D341Med (cell line): ENCODE measurements around the gene MOGAT3.

Experiments
- DNase-seq: peaks from one replicate; pipeline ENCODE4 v3.0.0; 2012; ENCODE audit warnings: low spot score

The MOGAT3 gene

DNA sequence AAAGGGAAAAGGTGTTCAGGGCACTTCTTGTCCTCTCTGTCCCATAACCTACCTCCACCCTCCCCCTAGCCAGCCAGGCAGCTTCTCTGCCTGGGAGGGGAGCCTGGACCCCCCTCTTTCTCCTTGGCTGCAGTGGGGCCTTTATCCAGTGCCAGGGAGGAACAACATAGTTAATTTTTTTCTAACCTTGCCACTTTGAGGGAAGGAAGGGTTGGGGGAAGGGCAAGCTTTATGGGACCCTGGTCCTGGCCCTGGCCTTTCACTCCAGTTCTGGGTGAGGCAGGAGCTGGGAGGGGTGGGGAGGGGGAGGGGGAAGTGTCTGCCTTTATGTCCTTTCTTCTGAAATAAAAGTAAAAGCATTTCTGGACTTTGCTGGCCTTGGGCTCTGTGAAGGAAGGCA is 39.9 kb downstream of the MOGAT3 start:
- no peak for DNase-seq

DNA sequence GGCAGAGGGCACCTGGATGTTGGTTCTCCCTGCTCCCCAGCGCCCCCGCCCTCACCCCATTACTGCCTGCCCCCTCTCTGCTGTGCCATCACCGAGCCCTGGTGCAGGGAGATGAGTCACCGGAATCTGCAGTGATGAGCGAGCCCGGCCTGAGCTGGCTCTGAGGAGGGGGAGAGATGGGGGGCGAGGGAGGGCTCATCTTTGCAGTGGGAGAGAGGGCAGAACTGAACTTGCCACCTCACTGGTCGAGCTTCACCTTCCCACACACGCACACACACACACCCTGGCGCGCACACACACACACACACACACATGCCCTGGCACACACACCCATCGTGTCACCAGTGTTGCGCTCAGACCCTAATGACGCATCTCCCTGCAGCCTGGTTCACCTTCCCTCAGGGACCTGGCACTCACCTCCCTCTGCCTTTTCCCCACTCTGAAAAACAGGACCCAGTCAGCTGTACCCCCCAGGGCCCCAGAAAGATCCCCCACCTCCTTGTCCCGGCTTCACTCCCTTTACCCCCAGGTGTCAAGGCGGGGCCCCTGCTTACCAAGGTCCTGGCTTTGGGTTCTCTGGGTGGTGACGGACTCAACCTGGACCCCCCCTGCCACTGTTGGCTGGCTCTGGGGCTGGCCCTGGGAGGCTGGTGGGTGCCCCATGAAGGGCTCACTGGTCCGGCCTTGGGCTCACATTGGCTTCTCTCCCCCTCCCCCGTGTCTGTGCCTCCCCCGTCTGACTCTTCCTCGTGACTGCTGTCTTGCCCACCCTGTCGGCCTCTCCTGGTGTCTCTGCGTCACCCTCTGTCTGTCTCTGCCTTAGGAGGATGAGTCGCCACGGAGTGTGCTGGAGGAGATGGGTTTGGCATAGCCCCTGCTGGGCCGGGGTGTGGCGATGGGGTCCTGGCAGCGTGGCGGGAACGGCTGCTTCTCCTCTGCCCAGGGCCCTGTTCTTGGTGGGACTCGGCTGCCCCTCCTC is 40.9 kb downstream of the MOGAT3 start:
- no peak for DNase-seq

DNA sequence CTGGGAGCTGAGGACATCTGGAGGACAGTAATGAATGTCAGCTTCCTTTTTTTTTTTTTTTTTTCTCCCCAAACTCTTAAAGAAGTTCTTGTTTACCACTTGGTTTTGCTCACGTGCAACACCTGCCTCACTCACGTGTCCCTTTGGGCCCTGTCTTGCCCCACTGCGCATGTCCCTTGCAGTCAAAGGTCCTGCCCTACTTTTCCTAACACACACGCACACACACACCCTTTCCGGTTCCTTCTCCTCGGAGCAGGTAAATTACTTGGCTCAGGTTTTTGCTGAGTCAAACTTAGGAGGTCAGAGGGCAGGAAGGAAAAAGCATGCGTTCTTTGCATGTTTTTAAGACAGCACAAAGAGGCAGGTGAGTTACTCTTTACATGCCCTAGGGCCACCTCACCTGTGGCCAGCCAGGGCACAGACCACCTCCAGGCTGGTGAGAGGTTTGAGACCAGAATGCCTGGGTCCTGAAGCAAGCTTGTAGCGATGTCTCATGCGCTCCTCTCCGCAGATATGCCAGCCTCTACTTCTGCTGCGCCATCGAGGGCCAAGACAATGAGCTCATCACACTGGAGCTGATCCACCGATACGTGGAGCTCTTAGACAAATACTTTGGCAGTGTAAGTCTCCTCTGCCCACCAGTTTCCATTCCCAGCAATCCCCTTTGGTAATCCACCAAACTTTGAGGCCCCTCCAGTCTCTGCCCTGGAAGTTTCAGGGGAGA is 43.8 kb downstream of the MOGAT3 start:
- DNase-seq: no peak

DNA sequence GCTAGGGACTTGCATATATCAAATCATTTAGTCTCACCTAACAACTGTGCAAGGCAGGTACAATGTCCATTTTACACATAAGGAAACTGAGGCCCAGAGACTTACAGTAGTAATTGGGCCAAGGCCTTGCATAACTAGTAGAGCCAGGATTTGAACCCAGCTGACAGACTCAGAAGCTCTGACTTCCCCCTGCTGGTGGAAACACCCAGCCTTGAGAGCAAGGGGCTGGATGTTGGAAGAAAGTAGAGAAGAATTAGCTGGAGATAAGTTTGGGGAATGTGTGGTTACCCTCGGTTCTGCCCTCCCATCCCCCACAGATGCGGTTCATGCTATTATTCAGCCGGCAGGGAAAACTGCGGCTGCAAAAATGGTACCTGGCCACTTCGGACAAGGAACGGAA is 44.6 kb downstream of the MOGAT3 start:
- no peak for DNase-seq

DNA sequence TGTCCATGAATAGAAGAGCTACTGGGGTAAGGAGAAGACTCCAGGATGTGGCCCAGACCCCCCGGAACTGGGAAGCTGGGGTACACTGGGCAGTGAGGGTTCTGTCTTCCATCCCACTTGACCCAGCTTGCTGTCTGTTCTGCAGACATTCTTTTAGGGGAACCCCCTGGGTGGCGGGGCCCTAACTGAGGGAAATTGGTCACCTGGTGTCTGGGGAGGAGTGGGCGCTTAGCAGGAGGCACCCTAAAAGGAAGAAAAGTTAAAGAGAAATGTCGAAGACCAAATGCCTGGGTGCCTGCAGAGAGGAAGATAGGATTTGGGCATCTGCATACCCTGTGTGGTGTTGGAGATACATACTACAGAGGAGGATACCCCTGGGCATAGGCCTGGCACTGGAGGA is 45.5 kb downstream of the MOGAT3 start:
- DNase-seq: no peak

DNA sequence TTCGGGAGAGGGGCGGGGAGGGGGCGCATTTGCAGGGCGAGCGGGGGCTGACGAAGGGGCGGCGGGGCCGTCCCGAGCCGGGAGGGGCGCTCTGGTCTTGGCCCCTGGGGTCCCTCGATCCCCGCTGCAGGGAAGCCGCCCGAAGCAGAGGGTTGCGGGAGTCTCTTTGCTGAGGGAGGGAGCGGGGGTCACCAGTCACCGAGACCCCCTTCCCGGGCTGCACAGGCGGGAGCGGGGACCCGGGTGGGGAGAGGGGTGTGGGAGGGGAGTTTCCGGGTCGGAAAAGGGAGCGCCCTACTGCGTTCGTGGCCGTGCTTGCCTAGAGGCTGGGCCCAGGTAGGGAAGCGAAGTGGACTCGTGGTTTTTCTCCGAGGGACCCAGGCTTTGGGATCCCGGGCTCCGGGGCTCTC is 46.1 kb downstream of the MOGAT3 start:
- no peak for DNase-seq

DNA sequence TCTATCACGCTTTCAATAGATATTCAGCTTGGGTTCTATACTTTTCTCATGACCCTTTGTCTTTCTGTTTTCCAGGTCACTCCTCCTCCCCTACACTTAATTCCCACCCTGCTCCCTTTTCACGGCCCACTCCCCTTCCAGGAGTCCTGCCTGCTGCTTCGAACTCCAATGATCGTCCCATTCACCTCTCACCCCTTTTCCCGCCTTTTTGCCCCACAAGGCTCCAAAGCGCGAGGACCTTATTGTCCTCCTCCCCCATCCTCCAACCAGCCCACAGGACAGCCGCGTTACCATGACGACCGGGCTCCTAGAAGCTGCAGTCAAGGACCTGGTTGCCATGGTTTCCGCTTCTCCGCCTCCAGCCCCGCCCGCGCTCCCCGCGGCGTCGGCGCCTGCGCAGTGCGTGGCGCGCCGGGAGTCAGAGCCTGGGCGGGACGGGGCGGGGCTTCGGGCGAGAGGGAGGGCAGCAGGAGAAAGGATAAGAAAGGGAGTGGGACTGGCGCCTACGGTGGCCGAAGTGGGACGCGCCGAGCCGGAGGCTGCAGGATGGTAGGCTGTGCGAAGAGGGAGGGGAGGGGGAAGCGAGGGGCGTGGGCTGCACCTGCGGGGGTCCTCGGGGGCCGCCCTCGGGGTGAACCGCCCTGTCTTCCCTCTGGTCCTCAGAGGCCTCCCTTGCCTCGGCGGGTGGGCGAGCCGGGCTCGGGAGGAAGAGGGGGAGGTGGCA is 46.7 kb downstream of the MOGAT3 start, which contains the start of gene AP1S1:
Gene AP1S1, plus strand, starts transcription at position 508 of the 724 bp plus-strand sequence. Its CDS starts 39 bp downstream, at position 547.
- DNase-seq: peak; percentile 98

DNA sequence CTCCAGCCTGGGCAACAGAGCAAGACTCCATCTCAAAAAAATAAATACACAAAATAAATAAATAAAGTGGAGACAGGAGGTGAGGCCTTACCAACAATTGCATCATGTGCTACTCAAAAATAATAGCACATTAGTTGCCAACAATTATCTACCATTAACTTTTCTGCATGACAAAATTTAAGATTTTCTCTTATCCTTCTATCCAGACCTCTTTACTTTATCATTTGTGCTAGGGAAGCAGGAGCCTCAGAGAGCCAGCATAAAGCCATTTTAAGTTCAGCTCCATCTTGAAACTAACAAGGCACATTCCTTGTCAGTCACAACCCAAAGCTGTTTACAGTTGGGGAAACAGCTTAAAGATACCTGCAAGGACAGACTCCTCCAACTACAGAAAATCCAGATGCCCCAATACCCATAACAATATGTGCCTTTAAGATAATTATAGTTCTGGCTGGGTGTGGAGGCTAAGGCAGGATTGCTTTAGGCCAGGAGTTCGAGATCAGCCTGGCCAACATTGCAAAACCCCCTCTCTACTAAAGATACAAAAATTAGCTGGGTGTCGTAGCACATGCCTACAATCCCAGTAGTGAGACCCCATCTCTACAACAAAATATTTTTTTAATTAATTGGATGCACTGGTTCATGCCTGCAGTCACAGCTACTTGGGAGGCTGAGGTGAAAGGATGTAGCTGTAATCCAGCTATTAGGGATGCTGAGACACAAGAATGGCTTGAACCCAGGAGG is 48.8 kb downstream of the MOGAT3 start:
- DNase-seq: no peak
